HepG2 (cell line): ENCODE measurements around the gene AHSA1. TPM values are rescaled to one million over a fixed set of nuclear protein-coding genes. Genes with fewer than 3 reads are reported as not detected.

Source experiments
- ARNT ChIP-seq: fragments of 450-650 bp; IDR thresholded peaks from 2 replicates; pipeline ENCODE4 v1.6.1; 2017
- CENPT ChIP-seq: sonication (generic); formaldehyde crosslinking; IDR thresholded peaks from 2 replicates; pipeline ENCODE4 v1.8.0; 2022; ENCODE audit warnings: low read depth, mild to moderate bottlenecking, moderate library complexity, missing genetic modification reagents
- DR1 ChIP-seq: sonication (generic); formaldehyde crosslinking; IDR thresholded peaks from 2 replicates; pipeline ENCODE4 v1.8.0; 2021; ENCODE audit warnings: mild to moderate bottlenecking, missing genetic modification reagents, inconsistent platforms
- FOXA3 ChIP-seq: IDR thresholded peaks from 2 replicates; pipeline ENCODE4 v1.6.1; 2016; ENCODE audit warnings: missing genetic modification reagents, missing compliant biosample characterization
- GFI1 ChIP-seq: sonication (generic); formaldehyde crosslinking; IDR thresholded peaks from 2 replicates; pipeline ENCODE4 v1.5.0; 2020; ENCODE audit warnings: missing genetic modification reagents, mild to moderate bottlenecking, borderline replicate concordance
- GMEB1 ChIP-seq: sonication (generic); formaldehyde crosslinking; IDR thresholded peaks from 2 replicates; pipeline ENCODE4 v1.5.1; 2020; ENCODE audit warnings: missing genetic modification reagents, mild to moderate bottlenecking, borderline replicate concordance
- HMGXB4 ChIP-seq, 2 experiments: sonication (generic) in 1 of 2; formaldehyde crosslinking in 1 of 2; IDR thresholded peaks; 2 replicates each; pipeline versions ENCODE4 v1.4.0 to v1.6.1; 2018 to 2020; ENCODE audit warnings: missing genetic modification reagents in 2 of 2, borderline replicate concordance in 1 of 2, low read depth in 1 of 2, mild to moderate bottlenecking in 1 of 2, missing biosample characterization in 1 of 2
- MAFK ChIP-seq, 2 experiments: IDR thresholded peaks in 1 of 2; conservative IDR thresholded peaks in 1 of 2; 2 replicates each; pipeline ENCODE4 v1.6.1; 2011; ENCODE audit warnings: improper control_type of control experiment in 2 of 2, low read length in 2 of 2
- MAZ ChIP-seq, 2 experiments: sonication (generic) in 1 of 2; formaldehyde crosslinking in 1 of 2; IDR thresholded peaks; 2 replicates each; pipeline versions ENCODE4 v1.5.0 to v1.6.1; 2012 to 2020; ENCODE audit warnings: low read depth in 2 of 2, mild to moderate bottlenecking in 2 of 2, borderline replicate concordance in 1 of 2, improper control_type of control experiment in 1 of 2, low read length in 1 of 2, missing genetic modification reagents in 1 of 2, moderate library complexity in 1 of 2
- MTERF4 ChIP-seq: sonication (generic); formaldehyde crosslinking; IDR thresholded peaks from 2 replicates; pipeline ENCODE4 v1.8.0; 2023; ENCODE audit warnings: mild to moderate bottlenecking, missing genetic modification reagents
- RARA ChIP-seq: IDR thresholded peaks from 2 replicates; pipeline ENCODE4 v1.6.1; 2016; ENCODE audit warnings: missing genetic modification reagents, missing compliant biosample characterization
- SMARCE1 ChIP-seq: fragments of 450-650 bp; IDR thresholded peaks from 2 replicates; pipeline ENCODE4 v1.6.1; 2017; ENCODE audit warnings: borderline replicate concordance
- SMC3 ChIP-seq: IDR thresholded peaks from 2 replicates; pipeline ENCODE4 v1.6.1; 2011; ENCODE audit warnings: low read length, improper control_type of control experiment
- SOX13 ChIP-seq, 3 experiments: fragments of 450-650 bp in 1 of 3; sonication (generic) in 1 of 3; formaldehyde crosslinking in 1 of 3; IDR thresholded peaks in 2 of 3; conservative IDR thresholded peaks in 1 of 3; 2 replicates each; pipeline versions ENCODE4 v1.5.0 to v1.6.1; 2016 to 2020; ENCODE audit warnings: antibody characterized with exemption in 1 of 3, mild to moderate bottlenecking in 1 of 3, missing compliant biosample characterization in 1 of 3, missing genetic modification reagents in 1 of 3, moderate library complexity in 1 of 3
- SRSF9 ChIP-seq: fragments of 200-400 bp; formaldehyde crosslinking; IDR thresholded peaks from 2 replicates; pipeline ENCODE4 v1.6.1; 2018; ENCODE audit warnings: borderline replicate concordance, mild to moderate bottlenecking, low read depth, low read length; ENCODE audit not compliant: insufficient read depth, poor library complexity, severe bottlenecking
- SSRP1 ChIP-seq: IDR thresholded peaks from 2 replicates; pipeline ENCODE4 v1.6.1; 2016; ENCODE audit warnings: control low read depth
- STAG1 ChIP-seq: sonication (generic); formaldehyde crosslinking; IDR thresholded peaks from 2 replicates; pipeline ENCODE4 v1.4.0; 2020; ENCODE audit warnings: missing genetic modification reagents
- THAP11 ChIP-seq: IDR thresholded peaks from 2 replicates; pipeline ENCODE4 v1.6.1; 2016; ENCODE audit warnings: missing biosample characterization, missing genetic modification reagents
- THAP8 ChIP-seq: sonication (generic); formaldehyde crosslinking; IDR thresholded peaks from 2 replicates; pipeline ENCODE4 v1.5.1; 2020; ENCODE audit warnings: missing genetic modification reagents, mild to moderate bottlenecking, borderline replicate concordance
- TIGD3 ChIP-seq: sonication (generic); formaldehyde crosslinking; IDR thresholded peaks from 2 replicates; pipeline ENCODE4 v1.5.1; 2020; ENCODE audit warnings: mild to moderate bottlenecking, missing genetic modification reagents, borderline replicate concordance
- ZFX ChIP-seq: sonication (generic); formaldehyde crosslinking; IDR thresholded peaks from 2 replicates; pipeline ENCODE4 v1.4.0; 2020; ENCODE audit warnings: mild to moderate bottlenecking, low read depth, missing genetic modification reagents, moderate library complexity
- ZMYM3 ChIP-seq: sonication (generic); formaldehyde crosslinking; IDR thresholded peaks from 2 replicates; pipeline ENCODE4 v1.5.1; 2020; ENCODE audit warnings: mild to moderate bottlenecking, missing genetic modification reagents
- ZNF121 ChIP-seq: sonication (generic); formaldehyde crosslinking; IDR thresholded peaks from 2 replicates; pipeline ENCODE4 v1.5.0; 2020; ENCODE audit warnings: mild to moderate bottlenecking, missing genetic modification reagents
- ZNF335 ChIP-seq: sonication (generic); formaldehyde crosslinking; IDR thresholded peaks from 2 replicates; pipeline ENCODE4 v1.4.0; 2020; ENCODE audit warnings: missing genetic modification reagents
- polyA plus RNA-seq, 8 experiments: library from polyadenylated mRNA; depleted of rRNA in 3 of 8; stranded (reverse) in 7 of 8; unstranded in 1 of 8; fragments of >200 nt; fragmentation: Illumina TruSeq in 4 of 8; extraction: Trizol in 4 of 8; gene quantifications; 2 replicates each; pipeline versions ENCODE4 v1.2.1 to v1.2.3, GENCODE V29; 2011 to 2016; ENCODE audit warnings: low read depth in 4 of 8, missing spikeins in 1 of 8, mixed read lengths in 1 of 8; ENCODE audit not compliant: insufficient read depth in 1 of 8
- total RNA-seq, 5 experiments: library from RNA; depleted of rRNA; stranded (reverse); fragments of >200 nt; fragmentation: Illumina TruSeq; extraction: Trizol; gene quantifications; 2 replicates each; pipeline ENCODE4 v1.2.3, GENCODE V29; 2016; ENCODE audit warnings: low read depth in 1 of 5

AHSA1 gene
- total and polyA plus RNA-seq, 2 of the 13 experiments (the other 11 are each of a cell fraction or from before 2014, with no cell fraction given), result 113 to 241 TPM

GRCh38 chr14:77409131-77409533, 48.8 kb upstream of the AHSA1 start (continued):
- TF ChIP-seq HMGXB4 (CRISPR knock-in tag; IDR thresholded peaks at IDR 0.05; ENCODE audit: borderline replicate concordance in 1 of 2, low read depth in 1 of 2) (peak in 1 of 2 experiments; percentile 41; a peak in 1 of 4 replicates), SRSF9 (no peak), THAP11 (CRISPR knock-in tag) (0 out of 2 replicates have a peak, but pooled peaks have one; percentile 23), ZMYM3 (CRISPR knock-in tag) (no peak), MTERF4 (no peak), SMARCE1 (no peak), MAZ (IDR thresholded peaks at IDR 0.05; ENCODE audit: borderline replicate concordance, low read depth, low read length) (no peak), MAZ (CRISPR knock-in tag; IDR thresholded peaks at IDR 0.05; ENCODE audit: low read depth) (no peak), SSRP1 (no peak), GMEB1 (CRISPR knock-in tag) (no peak), RARA (CRISPR knock-in tag) (no peak), ZNF121 (CRISPR knock-in tag) (no peak), ZNF335 (CRISPR knock-in tag) (no peak), ARNT (no peak), SOX13 (IDR thresholded peaks at IDR 0.05) (no peak), SOX13 (CRISPR knock-in tag; conservative IDR thresholded peaks at IDR 0.05 in 1 of 2, IDR thresholded peaks at IDR 0.05 in 1 of 2) (no peak), ZFX (CRISPR knock-in tag) (peak; percentile 52; the same call in 1 of the 2 replicates), STAG1 (CRISPR knock-in tag) (peak; percentile 80), MAFK (conservative IDR thresholded peaks at IDR 0.05 in 1 of 2, IDR thresholded peaks at IDR 0.05 in 1 of 2; ENCODE audit: low read length in 2 of 2) (no peak), CENPT (CRISPR knock-in tag) (no peak), TIGD3 (no peak), DR1 (CRISPR knock-in tag) (no peak), FOXA3 (CRISPR knock-in tag) (no peak), THAP8 (no peak), SMC3 (peak; percentile 81; the same call in 1 of the 2 replicates), GFI1 (CRISPR knock-in tag) (no peak)
